HepG2 (cell line): ENCODE data around the gene NUBP2. TPM values are rescaled to one million over a fixed set of nuclear protein-coding genes. Genes with fewer than 3 reads are reported as not detected.
A peak's percentile ranks its signal among the peaks of the same experiment; 100 is the strongest.

Experiments
- ATF2 ChIP-seq: sonication (generic); formaldehyde crosslinking; IDR thresholded peaks from 2 replicates; pipeline ENCODE4 v1.4.0; 2020; ENCODE audit warnings: missing genetic modification reagents
- CAMTA2 ChIP-seq: sonication (generic); formaldehyde crosslinking; IDR thresholded peaks from 2 replicates; pipeline ENCODE4 v1.4.0; 2020; ENCODE audit warnings: mild to moderate bottlenecking, missing genetic modification reagents, borderline replicate concordance
- ISL2 ChIP-seq: sonication (generic); formaldehyde crosslinking; IDR thresholded peaks from 2 replicates; pipeline ENCODE4 v1.5.0; 2020; ENCODE audit warnings: missing genetic modification reagents
- TFE3 ChIP-seq: IDR thresholded peaks from 2 replicates; pipeline ENCODE4 v1.6.1; 2016
- ZFP62 ChIP-seq: sonication (generic); formaldehyde crosslinking; IDR thresholded peaks from 2 replicates; pipeline ENCODE4 v1.4.0; 2020; ENCODE audit warnings: missing genetic modification reagents
- ZMYM2 ChIP-seq: sonication (generic); formaldehyde crosslinking; IDR thresholded peaks from 2 replicates; pipeline ENCODE4 v1.8.0; 2022; ENCODE audit warnings: mild to moderate bottlenecking, missing genetic modification reagents
- ZNF318 ChIP-seq: sonication (generic); formaldehyde crosslinking; IDR thresholded peaks from 2 replicates; pipeline ENCODE4 v1.4.0; 2020; ENCODE audit warnings: mild to moderate bottlenecking, missing genetic modification reagents
- ZNF33A ChIP-seq: sonication (generic); formaldehyde crosslinking; IDR thresholded peaks from 2 replicates; pipeline ENCODE4 v1.5.1; 2020; ENCODE audit warnings: missing genetic modification reagents, mild to moderate bottlenecking, moderate library complexity, borderline replicate concordance
- polyA plus RNA-seq, 8 experiments: library from polyadenylated mRNA; depleted of rRNA in 3 of 8; stranded (reverse) in 7 of 8; unstranded in 1 of 8; fragments of >200 nt; fragmentation: Illumina TruSeq in 4 of 8; extraction: Trizol in 4 of 8; gene quantifications; 2 replicates each; pipeline versions ENCODE4 v1.2.1 to v1.2.3, GENCODE V29; 2011 to 2016; ENCODE audit warnings: low read depth in 4 of 8, missing spikeins in 1 of 8, mixed read lengths in 1 of 8; ENCODE audit not compliant: insufficient read depth in 1 of 8
- total RNA-seq, 5 experiments: library from RNA; depleted of rRNA; stranded (reverse); fragments of >200 nt; fragmentation: Illumina TruSeq; extraction: Trizol; gene quantifications; 2 replicates each; pipeline ENCODE4 v1.2.3, GENCODE V29; 2016; ENCODE audit warnings: low read depth in 1 of 5
- TF ChIP-seq, protein P1 (sequence below): sonication (generic); formaldehyde crosslinking; IDR thresholded peaks from 2 replicates; pipeline ENCODE4 v1.4.0; 2020; ENCODE audit warnings: missing genetic modification reagents
- TF ChIP-seq, protein P2 (sequence below): sonication (generic); formaldehyde crosslinking; IDR thresholded peaks from 2 replicates; pipeline ENCODE4 v1.5.0; 2020; ENCODE audit warnings: mild to moderate bottlenecking, missing genetic modification reagents
- TF ChIP-seq, protein P3 (sequence below): sonication (generic); formaldehyde crosslinking; IDR thresholded peaks from 2 replicates; pipeline ENCODE4 v1.8.1; 2022; ENCODE audit warnings: low read depth, mild to moderate bottlenecking, missing genetic modification reagents

NUBP2 gene
- total and polyA plus RNA-seq, 2 of the 13 experiments (the other 11 are each of a cell fraction or from before 2014, with no cell fraction given), result 25.7 to 61.5 TPM

DNA sequence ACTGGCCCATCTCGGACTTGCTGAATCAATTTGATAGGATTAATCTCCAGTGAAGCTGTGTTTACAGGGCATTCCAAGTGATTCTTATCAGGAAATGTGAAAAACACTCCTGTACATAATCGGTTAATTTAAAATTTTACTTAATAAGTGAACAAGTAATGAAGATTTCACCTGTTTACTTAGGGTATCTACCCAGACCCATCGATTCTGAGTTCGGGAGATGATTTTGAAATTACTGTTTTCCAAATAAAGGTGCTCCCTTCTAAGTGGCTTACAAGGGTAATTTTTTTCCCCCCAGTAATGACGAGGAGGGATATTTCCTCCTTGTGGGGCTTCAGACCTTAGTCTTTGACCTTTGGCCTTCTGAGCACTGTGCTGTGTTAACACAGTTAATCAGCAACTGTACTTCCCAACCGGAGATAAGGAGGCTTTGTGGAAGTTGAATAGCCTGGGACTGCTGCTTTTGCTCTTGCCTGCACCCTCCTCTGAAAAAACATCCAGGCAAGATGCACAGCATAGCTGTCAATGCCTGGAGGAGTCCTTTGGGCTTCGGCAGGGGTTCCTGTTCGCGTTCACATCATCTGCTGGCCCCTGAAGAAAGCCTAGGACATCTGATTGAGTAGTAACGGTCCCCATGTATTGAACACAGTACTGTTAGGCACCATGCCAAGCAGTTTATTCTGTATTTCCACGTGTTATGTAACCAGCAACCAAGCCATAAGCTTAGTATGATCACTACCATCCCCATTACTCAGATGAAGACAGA lies 46.1 kb downstream of the NUBP2 start (continued):
- TF ChIP-seq, protein P1, sequence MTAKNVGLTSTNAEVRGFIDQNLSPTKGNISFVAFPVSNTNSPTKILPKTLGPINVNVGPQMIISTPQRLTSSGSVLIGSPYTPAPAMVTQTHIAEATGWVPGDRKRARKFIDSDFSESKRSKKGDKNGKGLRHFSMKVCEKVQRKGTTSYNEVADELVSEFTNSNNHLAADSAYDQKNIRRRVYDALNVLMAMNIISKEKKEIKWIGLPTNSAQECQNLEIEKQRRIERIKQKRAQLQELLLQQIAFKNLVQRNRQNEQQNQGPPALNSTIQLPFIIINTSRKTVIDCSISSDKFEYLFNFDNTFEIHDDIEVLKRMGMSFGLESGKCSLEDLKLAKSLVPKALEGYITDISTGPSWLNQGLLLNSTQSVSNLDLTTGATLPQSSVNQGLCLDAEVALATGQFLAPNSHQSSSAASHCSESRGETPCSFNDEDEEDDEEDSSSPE (CRISPR knock-in tag), result no peak
- TF ChIP-seq, protein P2, sequence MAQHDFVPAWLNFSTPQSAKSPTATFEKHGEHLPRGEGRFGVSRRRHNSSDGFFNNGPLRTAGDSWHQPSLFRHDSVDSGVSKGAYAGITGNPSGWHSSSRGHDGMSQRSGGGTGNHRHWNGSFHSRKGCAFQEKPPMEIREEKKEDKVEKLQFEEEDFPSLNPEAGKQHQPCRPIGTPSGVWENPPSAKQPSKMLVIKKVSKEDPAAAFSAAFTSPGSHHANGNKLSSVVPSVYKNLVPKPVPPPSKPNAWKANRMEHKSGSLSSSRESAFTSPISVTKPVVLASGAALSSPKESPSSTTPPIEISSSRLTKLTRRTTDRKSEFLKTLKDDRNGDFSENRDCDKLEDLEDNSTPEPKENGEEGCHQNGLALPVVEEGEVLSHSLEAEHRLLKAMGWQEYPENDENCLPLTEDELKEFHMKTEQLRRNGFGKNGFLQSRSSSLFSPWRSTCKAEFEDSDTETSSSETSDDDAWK (CRISPR knock-in tag), result no peak
- TF ChIP-seq ZNF33A (CRISPR knock-in tag) (no peak), TFE3 (CRISPR knock-in tag) (no peak), CAMTA2 (CRISPR knock-in tag) (no peak), ISL2 (peak; percentile 78; the same call in 1 of the 2 replicates), ZFP62 (CRISPR knock-in tag) (no peak), ATF2 (CRISPR knock-in tag) (peak; percentile 29; the same call in 1 of the 2 replicates), ZMYM2 (peak; percentile 82; the same call in 1 of the 2 replicates), ZNF318 (CRISPR knock-in tag) (no peak)
- TF ChIP-seq, protein P3, sequence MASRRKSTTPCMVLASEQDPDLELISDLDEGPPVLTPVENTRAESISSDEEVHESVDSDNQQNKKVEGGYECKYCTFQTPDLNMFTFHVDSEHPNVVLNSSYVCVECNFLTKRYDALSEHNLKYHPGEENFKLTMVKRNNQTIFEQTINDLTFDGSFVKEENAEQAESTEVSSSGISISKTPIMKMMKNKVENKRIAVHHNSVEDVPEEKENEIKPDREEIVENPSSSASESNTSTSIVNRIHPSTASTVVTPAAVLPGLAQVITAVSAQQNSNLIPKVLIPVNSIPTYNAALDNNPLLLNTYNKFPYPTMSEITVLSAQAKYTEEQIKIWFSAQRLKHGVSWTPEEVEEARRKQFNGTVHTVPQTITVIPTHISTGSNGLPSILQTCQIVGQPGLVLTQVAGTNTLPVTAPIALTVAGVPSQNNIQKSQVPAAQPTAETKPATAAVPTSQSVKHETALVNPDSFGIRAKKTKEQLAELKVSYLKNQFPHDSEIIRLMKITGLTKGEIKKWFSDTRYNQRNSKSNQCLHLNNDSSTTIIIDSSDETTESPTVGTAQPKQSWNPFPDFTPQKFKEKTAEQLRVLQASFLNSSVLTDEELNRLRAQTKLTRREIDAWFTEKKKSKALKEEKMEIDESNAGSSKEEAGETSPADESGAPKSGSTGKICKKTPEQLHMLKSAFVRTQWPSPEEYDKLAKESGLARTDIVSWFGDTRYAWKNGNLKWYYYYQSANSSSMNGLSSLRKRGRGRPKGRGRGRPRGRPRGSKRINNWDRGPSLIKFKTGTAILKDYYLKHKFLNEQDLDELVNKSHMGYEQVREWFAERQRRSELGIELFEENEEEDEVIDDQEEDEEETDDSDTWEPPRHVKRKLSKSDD (CRISPR knock-in tag), result no peak
